Measurements from ENCODE around the gene HMCES.
"Not testable (repeated sequence)": the region's sequence is repeated elsewhere in the genome, so short reads cannot be mapped to it uniquely, and the experiment has no call there.

Gene HMCES

GRCh38 chr3:129323651-129324294 is 45.1 kb downstream of the HMCES start:
- DNase-seq: no peak

- DNase-seq: no peak
Measured at GRCh38 chr3:129324855-129325254, 46.2 kb downstream of the HMCES start.

- no peak for DNase-seq
Measured at GRCh38 chr3:129325383-129325782, 46.7 kb downstream of the HMCES start.

GRCh38 chr3:129326138-129326537 is 47.5 kb downstream of the HMCES start:
- no peak for DNase-seq

- no peak for DNase-seq
Measured at GRCh38 chr3:129326595-129326994, 47.9 kb downstream of the HMCES start.

GRCh38 chr3:129327510-129327909 is 48.8 kb downstream of the HMCES start:
- no peak for DNase-seq

- no peak for DNase-seq
Measured at GRCh38 chr3:129329858-129330257, 51.2 kb downstream of the HMCES start.

- no peak for DNase-seq
Measured at GRCh38 chr3:129330409-129330808, 51.7 kb downstream of the HMCES start.

- no peak for DNase-seq
Measured at GRCh38 chr3:129333891-129334290, 55.2 kb downstream of the HMCES start.

- DNase-seq: no peak
Measured at GRCh38 chr3:129336093-129336706, 57.5 kb downstream of the HMCES start.

- not testable (repeated sequence) for DNase-seq
Measured at GRCh38 chr3:129337719-129338118, 59.0 kb downstream of the HMCES start.

- not testable (repeated sequence) for DNase-seq
Measured at GRCh38 chr3:129339186-129339585, 60.5 kb downstream of the HMCES start.

- not testable (repeated sequence) for DNase-seq
Measured at GRCh38 chr3:129339833-129340232, 61.2 kb downstream of the HMCES start.

GRCh38 chr3:129341331-129342141 is 62.9 kb downstream of the HMCES start:
- no peak for DNase-seq

- no peak for DNase-seq
Measured at GRCh38 chr3:129343643-129344360, 65.1 kb downstream of the HMCES start.

GRCh38 chr3:129344540-129345220 is 66.0 kb downstream of the HMCES start:
- DNase-seq: no peak

GRCh38 chr3:129345281-129345680 is 66.6 kb downstream of the HMCES start:
- no peak for DNase-seq

- no peak for DNase-seq
Measured at GRCh38 chr3:129345971-129346370, 67.3 kb downstream of the HMCES start.

GRCh38 chr3:129346695-129347457 is 68.2 kb downstream of the HMCES start:
- no peak for DNase-seq

- DNase-seq: no peak
Measured at GRCh38 chr3:129347458-129347845, 68.8 kb downstream of the HMCES start.

- DNase-seq: no peak
Measured at GRCh38 chr3:129348734-129349133, 70.1 kb downstream of the HMCES start.

- DNase-seq: not testable (repeated sequence)
Measured at GRCh38 chr3:129349169-129349568, 70.5 kb downstream of the HMCES start.
